Measurements from ENCODE around the gene OR10H1. TPM values are rescaled to one million over a fixed set of nuclear protein-coding genes. Genes with fewer than 3 reads are reported as not detected.
"Not testable (repeated sequence)": the region's sequence is repeated elsewhere in the genome, so short reads cannot be mapped to it uniquely, and the experiment has no call there.

OR10H1 gene
- polyA plus RNA-seq, 2 of the 4 experiments (the other 2 are of a cell fraction): not detected

DNA sequence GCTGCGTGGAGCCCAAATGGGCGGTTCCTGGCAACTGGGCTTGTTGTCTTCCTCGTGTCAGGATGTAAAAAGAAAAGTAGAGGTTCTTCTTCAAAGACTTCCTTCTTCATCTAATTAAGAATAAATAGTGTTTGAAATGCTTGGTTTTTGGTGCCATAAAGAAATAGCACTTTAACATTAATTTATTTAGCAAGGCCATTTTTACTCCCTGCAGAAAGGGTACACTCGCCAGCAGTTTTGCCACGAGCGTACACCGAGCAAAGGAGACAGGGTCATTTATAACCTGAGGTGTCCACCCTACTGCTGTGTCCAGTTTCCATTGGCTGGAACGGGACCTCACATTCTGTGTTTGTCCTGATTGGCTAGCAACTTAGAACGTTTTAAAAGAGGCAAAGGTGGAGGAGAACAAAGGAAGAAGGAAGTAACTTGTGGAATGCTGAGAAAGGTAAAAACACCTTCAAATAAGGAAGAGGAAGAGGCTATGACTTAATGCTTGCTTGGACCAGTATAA lies 21.8 kb upstream of the OR10H1 start:
- peak overlapping the region; percentile 85 for H3K4me3 ChIP-seq
- ChIA-PET POLR2A (interaction anchor here (0.9 to 1.3 kb wide), 6 partner anchors 11 to 360 kb away, joined by 3 to 11 read pairs (median 3); partner anchors contain the start of genes AP1M1 and TPM4), CTCF (interaction anchor here (1.3 kb wide), 1 partner anchor 27 kb away, joined by 3 read pairs; no protein-coding TSS in a partner anchor)
- peak; percentile 30; the same call in 1 of the 2 replicates for TF ChIP-seq MAX (IDR thresholded peaks at IDR 0.05)
- no peak for TF ChIP-seq ELK1 (IDR thresholded peaks at IDR 0.05; ENCODE audit: low read depth, low read length)
- TF ChIP-seq CEBPB (IDR thresholded peaks at IDR 0.05): no peak
- no peak for TF ChIP-seq EHF (CRISPR knock-in tag; IDR thresholded peaks at IDR 0.05)
- no peak for TF ChIP-seq POLR2AphosphoS2 (conservative IDR thresholded peaks at IDR 0.05; ENCODE audit: low read length)
- TF ChIP-seq PHF8 (IDR thresholded peaks at IDR 0.05; ENCODE audit: borderline replicate concordance, low read depth): 0 out of 2 replicates have a peak, but pooled peaks have one; percentile 10
- 1% methylated on average over 9 of the region's 9 CpGs for WGBS (ENCODE audit: missing lambda C conversion rate)
- peak in 1 of 2 experiments; percentile 79; a peak in 3 of 6 replicates for ATAC-seq
- 0 out of 3 replicates have a peak, but pooled peaks cover 2% of the 10 kb centered on the region for H3K4me1 ChIP-seq
- peak overlapping the region; percentile 96 for H3K4me2 ChIP-seq
- H3K9me3 ChIP-seq: no peaks in the 10 kb centered on the region
- peak in 1 of 2 experiments; percentile 84 for DNase-seq (ENCODE audit: low read depth in 1 of 2, low spot score in 1 of 2)
- no peak for FAIRE-seq
- H3K27ac ChIP-seq: peak overlapping the region; percentile 91 to 98

GRCh38 chr19:15836330-15837220 lies 21.1 kb upstream of the OR10H1 start:
- 8% methylated on average over 29 of the region's 65 CpGs for WGBS (ENCODE audit: missing lambda C conversion rate)
- peak; percentile 91 to 95 for DNase-seq (ENCODE audit: low read depth in 1 of 2, low spot score in 1 of 2)
- no peak for TF ChIP-seq ATOH8 (CRISPR knock-in tag; IDR thresholded peaks at IDR 0.05; ENCODE audit: low read depth)
- TF ChIP-seq REST (IDR thresholded peaks at IDR 0.05): no peak
- TF ChIP-seq, protein P1, sequence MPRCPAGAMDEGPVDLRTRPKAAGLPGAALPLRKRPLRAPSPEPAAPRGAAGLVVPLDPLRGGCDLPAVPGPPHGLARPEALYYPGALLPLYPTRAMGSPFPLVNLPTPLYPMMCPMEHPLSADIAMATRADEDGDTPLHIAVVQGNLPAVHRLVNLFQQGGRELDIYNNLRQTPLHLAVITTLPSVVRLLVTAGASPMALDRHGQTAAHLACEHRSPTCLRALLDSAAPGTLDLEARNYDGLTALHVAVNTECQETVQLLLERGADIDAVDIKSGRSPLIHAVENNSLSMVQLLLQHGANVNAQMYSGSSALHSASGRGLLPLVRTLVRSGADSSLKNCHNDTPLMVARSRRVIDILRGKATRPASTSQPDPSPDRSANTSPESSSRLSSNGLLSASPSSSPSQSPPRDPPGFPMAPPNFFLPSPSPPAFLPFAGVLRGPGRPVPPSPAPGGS (IDR thresholded peaks at IDR 0.05): no peak
- TF ChIP-seq PHF8 (IDR thresholded peaks at IDR 0.05; ENCODE audit: borderline replicate concordance, low read depth): peak; percentile 74; the same call in 1 of the 2 replicates
- TF ChIP-seq MAFK (IDR thresholded peaks at IDR 0.05; ENCODE audit: partially characterized antibody): peak; percentile 94
- peak; percentile 73 for TF ChIP-seq POLR2A (IDR thresholded peaks at IDR 0.05; ENCODE audit: low read length)
- TF ChIP-seq PBX3 (IDR thresholded peaks at IDR 0.05): 0 out of 2 replicates have a peak, but pooled peaks have one; percentile 9
- peak in 1 of 2 experiments; percentile 38; a peak in 1 of 5 replicates for TF ChIP-seq JUN (IDR thresholded peaks at IDR 0.05)
- TF ChIP-seq EHF (CRISPR knock-in tag; IDR thresholded peaks at IDR 0.05): no peak
- TF ChIP-seq RFX5 (IDR thresholded peaks at IDR 0.05): peak; percentile 51; the same call in 1 of the 2 replicates
- FAIRE-seq: no peak
- 0 out of 3 replicates have a peak, but pooled peaks cover 2% of the 10 kb centered on the region for H3K4me1 ChIP-seq
- peak overlapping the region; percentile 96 for H3K4me2 ChIP-seq
- ChIA-PET POLR2A (interaction anchor here (0.5 to 1.3 kb wide), 12 partner anchors 10 to 1138 kb away, joined by 3 to 11 read pairs (median 3); partner anchors contain the start of genes AP1M1 and TPM4), CTCF (interaction anchor here (1.3 kb wide), 1 partner anchor 26 kb away, joined by 3 read pairs; no protein-coding TSS in a partner anchor)
- ATAC-seq: peak; percentile 99 to 100
- H3K4me3 ChIP-seq: peak overlapping the region; percentile 85
- H3K9me3 ChIP-seq: no peaks in the 10 kb centered on the region
- peak overlapping the region; percentile 91 to 98 for H3K27ac ChIP-seq

DNA sequence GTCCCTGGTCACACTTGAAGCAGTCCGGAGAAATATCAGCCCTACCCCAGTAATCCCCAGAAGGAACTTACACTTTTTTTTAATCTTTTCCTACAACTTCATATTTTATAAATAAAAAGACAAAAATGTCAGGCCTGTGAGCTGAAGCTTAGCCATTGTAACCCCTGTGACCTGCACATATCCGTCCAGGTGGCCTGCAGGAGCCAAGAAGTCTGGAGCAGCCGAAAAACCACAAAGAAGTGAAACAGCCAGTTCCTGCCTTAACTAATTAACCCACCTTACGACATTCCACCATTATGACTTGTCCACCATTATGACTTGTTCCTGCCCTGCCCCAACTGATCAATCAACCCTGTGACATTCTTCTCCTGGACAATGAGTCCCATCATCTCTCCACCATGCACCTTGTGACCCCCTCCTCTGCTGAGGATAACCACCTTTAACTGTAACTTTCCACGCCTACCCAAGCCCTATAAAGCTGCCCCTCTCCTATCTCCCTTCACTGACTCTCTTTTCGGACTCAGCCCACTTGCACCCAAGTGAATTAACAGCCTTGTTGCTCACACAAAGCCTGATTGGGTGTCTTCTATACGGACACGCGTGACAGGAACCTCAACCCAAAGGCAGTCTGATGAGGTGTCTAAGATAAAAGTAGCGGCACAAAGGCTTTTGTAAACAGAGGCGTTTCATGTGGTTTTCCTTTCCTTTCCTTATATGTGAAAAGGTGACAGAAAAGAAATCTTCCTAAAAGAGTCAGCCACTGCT lies 20.3 kb upstream of the OR10H1 start:
- DNase-seq (ENCODE audit: low read depth in 1 of 2, low spot score in 1 of 2); H3K4me1 ChIP-seq; H3K9me3 ChIP-seq; ATAC-seq; FAIRE-seq: not testable (repeated sequence)
- ChIA-PET CTCF (interaction anchor here (1.3 kb wide), 1 partner anchor 26 kb away, joined by 3 read pairs; no protein-coding TSS in a partner anchor), POLR2A (interaction anchor here (1.3 kb wide), 1 partner anchor 9 kb away, joined by 11 read pairs; no protein-coding TSS in a partner anchor)
- Histone ChIP-seq H3K27ac (peak overlapping the region; percentile 91 to 98), H3K4me3 (peak overlapping the region; percentile 85), H3K4me2 (peak overlapping the region; percentile 96)
- 80% methylated on average over 11 of the region's 11 CpGs for WGBS (ENCODE audit: missing lambda C conversion rate)

DNA sequence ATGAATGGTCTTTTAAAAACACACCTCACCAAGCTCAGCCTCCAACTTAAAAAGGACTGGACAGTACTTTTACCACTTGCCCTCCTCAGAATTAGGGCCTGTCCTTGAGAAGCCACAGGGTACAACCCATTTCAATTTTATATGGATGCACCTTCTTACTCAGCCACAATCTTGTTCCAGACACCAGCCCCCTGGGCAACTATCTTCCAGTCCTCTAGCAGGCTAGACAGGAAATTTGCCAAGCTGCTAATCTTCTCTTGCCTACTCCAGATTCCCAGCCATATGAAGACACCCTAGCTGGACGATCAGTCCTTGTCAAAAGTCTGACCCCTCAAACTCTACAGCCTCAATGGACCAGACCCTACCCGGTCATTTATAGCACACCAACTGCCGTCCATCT lies 18.8 kb upstream of the OR10H1 start:
- DNase-seq (ENCODE audit: low read depth in 1 of 2, low spot score in 1 of 2); H3K4me1 ChIP-seq; FAIRE-seq; POLR2A ChIA-PET; ATAC-seq; H3K27ac ChIP-seq; H3K4me3 ChIP-seq; H3K4me2 ChIP-seq; H3K9me3 ChIP-seq; CTCF ChIA-PET: not testable (repeated sequence)
- WGBS (ENCODE audit: missing lambda C conversion rate): 34% methylated on average over 3 of the region's 3 CpGs
